ENCODE results near the gene UGT1A5.

Gene UGT1A5

DNA sequence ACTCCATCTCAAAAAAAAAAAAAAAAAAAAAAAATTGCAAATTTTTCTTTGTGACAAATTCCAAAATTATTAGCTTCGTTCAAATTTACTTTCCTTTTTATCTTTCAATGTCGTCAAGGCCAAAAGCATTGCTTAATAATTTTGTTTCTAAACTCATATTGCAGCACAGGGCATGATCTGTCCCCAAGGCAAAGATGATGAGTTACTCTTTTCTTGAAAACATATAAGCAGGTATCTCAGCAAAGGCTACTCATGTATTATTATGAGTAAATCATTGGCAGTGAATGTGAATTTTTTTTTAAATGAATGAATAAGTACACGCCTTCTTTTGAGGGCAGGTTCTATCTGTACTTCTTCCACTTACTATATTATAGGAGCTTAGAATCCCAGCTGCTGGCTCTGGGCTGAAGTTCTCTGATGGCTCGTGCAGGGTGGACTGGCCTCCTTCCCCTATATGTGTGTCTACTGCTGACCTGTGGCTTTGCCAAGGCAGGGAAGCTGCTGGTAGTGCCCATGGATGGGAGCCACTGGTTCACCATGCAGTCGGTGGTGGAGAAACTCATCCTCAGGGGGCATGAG is 31.1 kb upstream of the UGT1A5 start, which contains the start of gene UGT1A7:
Gene UGT1A7, plus strand, starts transcription at position 381 of the 579 bp plus-strand sequence. Its CDS starts 37 bp downstream, at position 418.
- H3K9me3 ChIP-seq (replicated peaks; ENCODE audit: low read length): no peaks in the 10 kb centered on the region

DNA sequence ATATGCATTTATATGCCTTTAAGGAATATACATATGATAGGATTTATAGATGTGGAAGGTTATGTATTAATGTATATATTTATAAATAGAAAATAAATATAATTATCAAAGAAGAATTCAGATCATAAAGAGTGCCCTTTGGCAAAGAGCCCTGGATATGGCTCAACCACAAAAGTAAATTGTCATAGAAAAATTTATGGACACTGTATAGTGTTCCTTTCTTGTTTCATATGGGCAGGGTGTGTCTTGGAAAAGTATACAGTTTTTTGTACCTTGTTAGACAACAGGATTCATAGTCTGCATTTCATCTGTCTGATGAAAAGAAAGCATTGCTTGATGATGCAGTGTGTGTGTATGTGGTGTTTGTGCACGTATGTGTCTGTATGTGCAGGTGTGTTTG is 28.1 kb upstream of the UGT1A5 start:
- no peaks in the 10 kb centered on the region for H3K36me3 ChIP-seq (ENCODE audit: insufficient read depth, low read length)
- H3K9ac ChIP-seq (ENCODE audit: low read depth, low read length): no peak overlapping the region
- peaks cover 4% of the 10 kb centered on the region for H3K27me3 ChIP-seq (ENCODE audit: control insufficient read depth, insufficient read depth, low read length)
- H3K4me3 ChIP-seq (ENCODE audit: low read length): no peak overlapping the region
- H3K4me2 ChIP-seq (ENCODE audit: low read length): no peak overlapping the region
- no peaks in the 10 kb centered on the region for H3K4me1 ChIP-seq (ENCODE audit: control insufficient read depth, insufficient read depth, low read length)
- H3K9me3 ChIP-seq (replicated peaks; ENCODE audit: low read length): no peaks in the 10 kb centered on the region

More for the DNA sequence above, 31.1 kb upstream of the UGT1A5 start, which contains the start of gene UGT1A7:
- no peak within 1 kb of the TSS for H3K4me2 ChIP-seq (ENCODE audit: low read length)
- no peak within 1 kb of the TSS for H3K9ac ChIP-seq (ENCODE audit: low read depth, low read length)
- H3K4me3 ChIP-seq (ENCODE audit: low read length): no peak within 1 kb of the TSS
- no peaks in the 10 kb centered on the region for H3K36me3 ChIP-seq (ENCODE audit: insufficient read depth, low read length)
- H3K27me3 ChIP-seq (ENCODE audit: control insufficient read depth, insufficient read depth, low read length): peaks cover 4% of the 10 kb centered on the region
- H3K4me1 ChIP-seq (ENCODE audit: control insufficient read depth, insufficient read depth, low read length): no peaks in the 10 kb centered on the region

DNA sequence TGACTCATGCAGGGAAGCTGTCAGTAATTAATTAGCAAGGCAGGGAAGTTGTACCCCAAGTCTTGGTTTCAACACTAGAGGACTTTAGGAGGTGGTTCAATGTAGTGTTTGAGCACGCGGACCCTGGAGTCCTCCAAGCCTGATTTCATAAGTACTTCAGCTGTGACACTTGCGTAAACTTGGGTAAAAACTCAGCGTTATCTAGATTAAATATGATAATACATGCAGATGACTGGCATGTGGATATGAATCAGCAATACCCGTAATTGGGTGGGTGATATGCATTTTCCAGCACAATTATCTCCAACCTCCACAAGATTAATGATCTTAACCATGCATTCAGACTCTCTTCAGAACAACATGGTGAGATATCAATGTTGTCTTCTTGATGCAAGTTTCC is 25.8 kb upstream of the UGT1A5 start:
- H3K4me1 ChIP-seq (ENCODE audit: control insufficient read depth, insufficient read depth, low read length): no peaks in the 10 kb centered on the region
- H3K27me3 ChIP-seq (ENCODE audit: control insufficient read depth, insufficient read depth, low read length): peaks cover 4% of the 10 kb centered on the region
- H3K4me2 ChIP-seq (ENCODE audit: low read length): no peak overlapping the region
- H3K9me3 ChIP-seq (replicated peaks; ENCODE audit: low read length): no peaks in the 10 kb centered on the region
- H3K36me3 ChIP-seq (ENCODE audit: insufficient read depth, low read length): no peaks in the 10 kb centered on the region
- H3K9ac ChIP-seq (ENCODE audit: low read depth, low read length): no peak overlapping the region
- H3K4me3 ChIP-seq (ENCODE audit: low read length): no peak overlapping the region

DNA sequence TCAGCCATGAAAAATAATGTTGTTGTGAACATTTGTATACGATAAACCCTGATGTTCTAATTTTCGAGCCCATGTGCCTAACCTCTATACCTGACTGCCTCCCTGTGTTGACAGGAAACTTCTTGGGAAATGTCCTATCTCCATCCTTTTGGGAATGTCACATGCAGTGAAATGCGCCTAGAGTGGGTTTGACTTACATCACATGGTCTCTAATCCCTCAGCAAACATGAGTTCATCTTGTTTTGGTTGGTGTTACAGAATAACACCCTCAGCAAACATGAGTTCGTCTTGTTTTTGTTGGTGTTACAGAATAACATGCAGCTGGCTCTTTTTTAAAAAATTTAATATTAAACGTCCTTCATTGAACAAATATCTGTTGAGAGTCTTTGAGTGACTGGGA is 24.4 kb upstream of the UGT1A5 start:
- no peak overlapping the region for H3K9ac ChIP-seq (ENCODE audit: low read depth, low read length)
- H3K4me1 ChIP-seq (ENCODE audit: control insufficient read depth, insufficient read depth, low read length): no peaks in the 10 kb centered on the region
- no peaks in the 10 kb centered on the region for H3K9me3 ChIP-seq (replicated peaks; ENCODE audit: low read length)
- no peak overlapping the region for H3K4me3 ChIP-seq (ENCODE audit: low read length)
- H3K27me3 ChIP-seq (ENCODE audit: control insufficient read depth, insufficient read depth, low read length): no peaks in the 10 kb centered on the region
- H3K36me3 ChIP-seq (ENCODE audit: insufficient read depth, low read length): no peaks in the 10 kb centered on the region
- no peak overlapping the region for H3K4me2 ChIP-seq (ENCODE audit: low read length)

DNA sequence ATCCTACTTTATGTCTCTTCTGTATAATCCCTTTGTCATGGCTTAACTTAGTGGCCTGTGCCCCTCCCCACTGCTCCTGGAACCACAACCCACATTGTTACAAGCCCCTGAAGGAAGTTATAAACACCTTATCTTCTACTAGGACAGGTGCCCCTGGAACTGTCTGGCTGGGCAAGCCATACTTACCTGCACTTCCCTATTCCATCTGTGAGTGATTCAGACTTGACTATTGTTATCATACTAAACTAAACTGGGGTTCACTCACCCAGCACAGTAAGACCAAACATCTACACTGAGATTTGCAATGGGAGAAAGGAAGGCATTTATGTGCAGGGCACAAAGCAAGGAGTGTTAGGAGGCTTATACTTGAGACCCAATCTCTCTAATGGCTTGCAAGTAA is 23.7 kb upstream of the UGT1A5 start:
- Histone ChIP-seq H3K9me3 (replicated peaks; ENCODE audit: low read length) (no peaks in the 10 kb centered on the region), H3K36me3 (ENCODE audit: insufficient read depth, low read length) (no peaks in the 10 kb centered on the region), H3K4me2 (ENCODE audit: low read length) (no peak overlapping the region), H3K4me1 (ENCODE audit: control insufficient read depth, insufficient read depth, low read length) (no peaks in the 10 kb centered on the region), H3K9ac (ENCODE audit: low read depth, low read length) (no peak overlapping the region), H3K4me3 (ENCODE audit: low read length) (no peak overlapping the region), H3K27me3 (ENCODE audit: control insufficient read depth, insufficient read depth, low read length) (no peaks in the 10 kb centered on the region)

DNA sequence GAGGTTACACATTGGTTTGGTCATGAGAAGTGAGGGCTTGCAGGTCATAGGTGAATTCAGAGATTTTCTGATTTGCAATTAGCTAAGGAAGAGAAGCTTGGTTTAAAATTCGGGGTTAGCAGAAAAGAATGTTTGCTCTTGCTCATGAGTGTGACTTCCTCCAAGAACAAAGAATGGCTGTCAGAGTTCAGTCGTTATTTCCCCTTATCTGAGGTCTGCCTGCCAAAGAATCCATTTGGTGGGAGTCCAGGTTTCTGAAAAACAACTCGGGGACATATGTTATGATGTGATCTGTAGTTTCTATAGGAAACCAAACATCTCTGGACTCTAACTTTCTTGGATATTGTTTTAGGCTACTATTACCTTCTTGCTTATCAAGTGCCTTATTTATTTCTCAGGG is 23.2 kb upstream of the UGT1A5 start:
- Histone ChIP-seq H3K9me3 (replicated peaks; ENCODE audit: low read length) (no peaks in the 10 kb centered on the region), H3K4me2 (ENCODE audit: low read length) (no peak overlapping the region), H3K9ac (ENCODE audit: low read depth, low read length) (no peak overlapping the region), H3K36me3 (ENCODE audit: insufficient read depth, low read length) (no peaks in the 10 kb centered on the region), H3K27me3 (ENCODE audit: control insufficient read depth, insufficient read depth, low read length) (no peaks in the 10 kb centered on the region), H3K4me3 (ENCODE audit: low read length) (no peak overlapping the region), H3K4me1 (ENCODE audit: control insufficient read depth, insufficient read depth, low read length) (no peaks in the 10 kb centered on the region)

DNA sequence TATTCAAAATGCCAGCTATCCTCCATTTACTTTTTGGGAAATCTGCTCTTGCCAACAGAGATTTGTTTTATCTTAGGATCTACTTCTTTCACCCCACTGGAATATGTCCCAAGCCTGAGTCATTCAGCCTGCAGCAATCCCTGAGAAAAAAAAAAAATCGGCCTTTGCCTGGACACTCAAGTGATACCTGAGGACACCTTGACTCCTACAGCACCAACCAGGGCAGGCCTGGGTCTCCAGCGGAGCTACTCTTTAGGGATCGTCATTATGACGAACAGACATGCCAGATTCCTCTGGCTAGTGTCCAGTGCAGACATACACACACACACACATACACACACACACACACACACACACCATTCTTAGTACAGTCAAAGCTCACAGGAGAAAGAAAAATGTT is 22.3 kb upstream of the UGT1A5 start:
- Histone ChIP-seq H3K4me3 (ENCODE audit: low read length) (no peak overlapping the region), H3K9ac (ENCODE audit: low read depth, low read length) (no peak overlapping the region), H3K9me3 (replicated peaks; ENCODE audit: low read length) (no peaks in the 10 kb centered on the region), H3K36me3 (ENCODE audit: insufficient read depth, low read length) (no peaks in the 10 kb centered on the region), H3K27me3 (ENCODE audit: control insufficient read depth, insufficient read depth, low read length) (no peaks in the 10 kb centered on the region), H3K4me2 (ENCODE audit: low read length) (no peak overlapping the region), H3K4me1 (ENCODE audit: control insufficient read depth, insufficient read depth, low read length) (no peaks in the 10 kb centered on the region)

DNA sequence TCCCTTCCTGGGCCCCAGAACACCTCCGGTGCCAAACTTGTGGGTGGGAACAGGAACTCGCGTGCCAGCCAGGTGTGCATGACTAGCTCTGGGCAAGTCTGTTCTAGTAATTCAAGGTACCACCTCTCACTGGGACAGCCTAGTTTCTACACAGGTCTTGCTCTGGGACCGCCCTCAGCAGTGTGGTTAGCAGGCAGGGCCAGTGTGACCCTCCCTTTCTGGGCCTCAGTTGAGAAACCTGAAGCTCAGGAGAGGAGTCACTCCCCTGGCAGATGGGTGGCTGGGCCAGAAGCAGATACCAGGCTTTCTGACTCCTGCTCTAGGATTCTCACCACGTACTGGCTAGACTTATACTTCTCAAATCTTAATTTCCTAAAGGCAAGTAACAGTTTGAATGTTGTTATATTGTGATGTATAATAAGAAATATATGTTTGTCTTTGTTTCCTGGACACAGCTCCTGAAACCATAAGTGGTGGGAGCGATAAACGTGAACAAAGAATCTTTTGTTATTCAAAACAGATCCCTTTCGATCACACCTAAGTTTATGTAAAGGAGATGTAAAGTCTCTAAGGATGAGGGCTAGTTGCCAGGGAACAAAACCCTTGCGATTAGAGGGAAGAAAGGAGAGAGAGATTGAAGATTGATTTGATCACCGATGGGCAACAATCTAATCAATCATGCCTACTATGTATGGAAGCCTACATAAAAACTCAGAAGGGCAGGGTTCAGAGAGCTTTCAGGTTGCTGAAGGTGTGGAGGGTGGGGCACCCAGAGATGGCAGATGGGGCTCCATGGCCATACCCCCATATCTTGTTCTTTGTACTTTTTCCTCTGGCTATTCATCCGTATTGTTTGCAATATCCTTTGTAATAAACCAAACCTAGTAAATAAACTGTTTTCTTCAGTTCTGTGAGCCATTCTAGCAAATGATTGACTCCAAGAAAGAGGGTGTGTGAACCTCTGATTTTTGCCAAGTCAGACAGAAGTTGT is 21.0 kb upstream of the UGT1A5 start:
- H3K36me3 ChIP-seq (ENCODE audit: insufficient read depth, low read length): no peaks in the 10 kb centered on the region
- no peak overlapping the region for H3K9ac ChIP-seq (ENCODE audit: low read depth, low read length)
- H3K4me1 ChIP-seq (ENCODE audit: control insufficient read depth, insufficient read depth, low read length): no peaks in the 10 kb centered on the region
- no peaks in the 10 kb centered on the region for H3K9me3 ChIP-seq (replicated peaks; ENCODE audit: low read length)
- no peak overlapping the region for H3K4me2 ChIP-seq (ENCODE audit: low read length)
- no peak overlapping the region for H3K4me3 ChIP-seq (ENCODE audit: low read length)
- no peaks in the 10 kb centered on the region for H3K27me3 ChIP-seq (ENCODE audit: control insufficient read depth, insufficient read depth, low read length)

DNA sequence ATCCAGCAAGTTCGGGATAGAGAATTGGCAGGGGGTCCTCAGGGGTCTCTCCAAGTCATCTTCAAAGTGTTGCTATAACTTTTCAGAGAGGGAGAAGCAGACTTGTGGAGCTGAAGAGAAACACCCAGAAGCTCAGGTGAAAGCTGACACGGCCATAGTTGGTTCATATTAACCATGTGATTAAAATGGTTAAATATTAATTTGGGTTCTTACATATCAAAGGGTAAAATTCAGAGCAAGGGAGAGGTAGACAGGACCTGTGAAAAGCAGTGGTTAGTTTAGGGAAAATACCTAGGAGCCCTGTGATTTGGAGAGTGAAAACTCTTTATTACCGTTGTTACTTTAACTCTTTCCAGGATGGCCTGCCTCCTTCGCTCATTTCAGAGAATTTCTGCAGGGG is 20.1 kb upstream of the UGT1A5 start, which contains the start of gene UGT1A6:
Gene UGT1A6, plus strand, starts transcription at position 243 of the 400 bp plus-strand sequence. Its CDS starts 115 bp downstream, at position 358.
- Histone ChIP-seq H3K36me3 (ENCODE audit: insufficient read depth, low read length) (no peaks in the 10 kb centered on the region), H3K4me3 (ENCODE audit: low read length) (no peak within 1 kb of the TSS), H3K9me3 (replicated peaks; ENCODE audit: low read length) (no peaks in the 10 kb centered on the region), H3K4me2 (ENCODE audit: low read length) (no peak within 1 kb of the TSS), H3K4me1 (ENCODE audit: control insufficient read depth, insufficient read depth, low read length) (no peaks in the 10 kb centered on the region), H3K9ac (ENCODE audit: low read depth, low read length) (no peak within 1 kb of the TSS), H3K27me3 (ENCODE audit: control insufficient read depth, insufficient read depth, low read length) (no peaks in the 10 kb centered on the region)

DNA sequence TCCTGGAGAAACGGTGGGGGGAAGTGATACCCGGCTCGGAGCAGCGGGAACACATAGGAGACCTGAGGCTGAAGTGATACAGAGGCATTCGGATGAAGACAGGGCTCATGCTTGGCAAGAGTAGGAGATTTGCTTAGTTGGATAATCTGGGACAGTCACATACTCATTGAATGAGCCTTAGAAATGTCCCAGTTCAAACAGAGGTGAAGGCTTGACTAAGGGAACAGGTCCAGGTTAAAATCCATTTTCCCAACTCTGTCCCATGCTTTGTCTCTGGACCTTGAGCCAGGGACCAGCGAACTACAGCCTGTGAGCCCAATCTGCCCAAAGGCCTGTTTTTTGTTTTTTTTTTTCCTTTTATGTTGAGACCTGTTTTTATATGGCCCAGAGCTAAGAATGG is 18.7 kb upstream of the UGT1A5 start:
- H3K27me3 ChIP-seq (ENCODE audit: control insufficient read depth, insufficient read depth, low read length): no peaks in the 10 kb centered on the region
- H3K36me3 ChIP-seq (ENCODE audit: insufficient read depth, low read length): no peaks in the 10 kb centered on the region
- no peaks in the 10 kb centered on the region for H3K9me3 ChIP-seq (replicated peaks; ENCODE audit: low read length)
- H3K4me1 ChIP-seq (ENCODE audit: control insufficient read depth, insufficient read depth, low read length): no peaks in the 10 kb centered on the region
- no peak overlapping the region for H3K4me3 ChIP-seq (ENCODE audit: low read length)
- no peak overlapping the region for H3K9ac ChIP-seq (ENCODE audit: low read depth, low read length)
- H3K4me2 ChIP-seq (ENCODE audit: low read length): no peak overlapping the region

DNA sequence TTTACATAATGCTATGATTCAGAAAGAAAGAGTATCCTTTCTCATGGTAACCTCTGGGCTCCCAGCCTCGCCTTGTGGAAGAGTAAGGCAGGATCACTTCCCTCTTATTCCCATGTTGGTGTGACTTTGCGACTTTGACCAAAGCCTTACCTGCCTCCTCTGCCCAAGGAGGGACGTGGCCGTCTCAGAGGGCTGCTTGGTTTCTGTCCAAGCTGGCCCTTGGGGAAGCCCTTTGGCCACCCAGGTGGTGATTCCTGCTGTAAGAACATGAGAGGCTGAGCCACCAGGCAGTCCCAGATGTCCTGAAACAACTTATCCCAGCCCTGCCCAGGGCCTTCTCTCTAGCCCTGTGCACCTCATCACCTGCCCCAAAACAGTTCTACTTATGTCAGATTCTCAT is 14.0 kb upstream of the UGT1A5 start:
- H3K4me1 ChIP-seq (ENCODE audit: control insufficient read depth, insufficient read depth, low read length): peaks cover 3% of the 10 kb centered on the region
- H3K4me3 ChIP-seq (ENCODE audit: low read length): no peak overlapping the region
- no peak overlapping the region for H3K9ac ChIP-seq (ENCODE audit: low read depth, low read length)
- H3K4me2 ChIP-seq (ENCODE audit: low read length): no peak overlapping the region
- H3K27me3 ChIP-seq (ENCODE audit: control insufficient read depth, insufficient read depth, low read length): no peaks in the 10 kb centered on the region
- H3K9me3 ChIP-seq (replicated peaks; ENCODE audit: low read length): no peaks in the 10 kb centered on the region
- H3K36me3 ChIP-seq (ENCODE audit: insufficient read depth, low read length): no peaks in the 10 kb centered on the region

All from skeletal muscle satellite cell (primary cell).